Activated effector memory CD4-positive, alpha-beta T cell treated with anti-CD3 and anti-CD28 coated beads, Interleukin-2, amount 50 U/mL, for 16 hours (primary cell): Measurements from ENCODE around the gene CFAP46.
"Not testable (repeated sequence)": the region's sequence is repeated elsewhere in the genome, so short reads cannot be mapped to it uniquely, and the experiment has no call there.

Experiments used
- DNase-seq: peaks from one replicate; pipeline ENCODE4 v3.0.0-alpha.2; 2020

Gene CFAP46

GRCh38 chr10:132860532-132860931, 81.8 kb downstream of the CFAP46 start:
- DNase-seq, result no peak

GRCh38 chr10:132859084-132859855, 83.1 kb downstream of the CFAP46 start:
- DNase-seq, result no peak

GRCh38 chr10:132858121-132859081, 84.0 kb downstream of the CFAP46 start:
- peak; percentile 59 for DNase-seq

- DNase-seq, result peak; percentile 41
Measured at GRCh38 chr10:132856869-132857524, 85.4 kb downstream of the CFAP46 start.

GRCh38 chr10:132855889-132856288, 86.5 kb downstream of the CFAP46 start:
- no peak for DNase-seq

GRCh38 chr10:132851451-132851850, 90.9 kb downstream of the CFAP46 start:
- DNase-seq, result no peak

- no peak for DNase-seq
Measured at GRCh38 chr10:132850896-132851295, 91.5 kb downstream of the CFAP46 start.

- peak; percentile 50 for DNase-seq
Measured at GRCh38 chr10:132850246-132850645, 92.1 kb downstream of the CFAP46 start.

GRCh38 chr10:132849546-132850031, 92.8 kb downstream of the CFAP46 start:
- no peak for DNase-seq

- peak; percentile 55 for DNase-seq
Measured at GRCh38 chr10:132848951-132849545, 93.3 kb downstream of the CFAP46 start.

- DNase-seq, result peak; percentile 43
Measured at GRCh38 chr10:132848291-132848701, 94.1 kb downstream of the CFAP46 start.

- DNase-seq, result peak; percentile 51
Measured at GRCh38 chr10:132847856-132848255, 94.5 kb downstream of the CFAP46 start.

- no peak for DNase-seq
Measured at GRCh38 chr10:132847416-132847777, 95.0 kb downstream of the CFAP46 start.

GRCh38 chr10:132846631-132847415, 95.5 kb downstream of the CFAP46 start:
- DNase-seq, result no peak

- DNase-seq, result no peak
Measured at GRCh38 chr10:132845780-132846595, 96.4 kb downstream of the CFAP46 start.

GRCh38 chr10:132845041-132845551, 97.3 kb downstream of the CFAP46 start:
- DNase-seq, result no peak

- DNase-seq, result no peak
Measured at GRCh38 chr10:132844069-132844809, 98.1 kb downstream of the CFAP46 start.

GRCh38 chr10:132843276-132843675, 99.1 kb downstream of the CFAP46 start:
- DNase-seq, result not testable (repeated sequence)

- DNase-seq, result no peak
Measured at GRCh38 chr10:132842397-132842796, 100.0 kb downstream of the CFAP46 start.

GRCh38 chr10:132841615-132841975, 100.8 kb downstream of the CFAP46 start:
- DNase-seq, result no peak
